Activated CD4-positive, alpha-beta T cell treated with anti-CD3 and anti-CD28 coated beads, Interleukin-2, Interleukin-6, amounts not matched to agents 100 ng/mL and 50 ng/mL, durations not matched to agents 16 hours and 8 hours (primary cell): Measurements from ENCODE around the gene TGFB1.
"Not testable (repeated sequence)": the region's sequence is repeated elsewhere in the genome, so short reads cannot be mapped to it uniquely, and the experiment has no call there.

Experiments used
- DNase-seq: peaks from one replicate; pipeline ENCODE4 v3.0.0-alpha.2; 2020

Gene TGFB1

GRCh38 chr19:41353466-41354342, at the start of gene TGFB1:
Gene TGFB1, minus strand, starts transcription at chr19:41353922. Its CDS starts 878 bp downstream, at chr19:41353044.
- peak; percentile 94 for DNase-seq

GRCh38 chr19:41402010-41402409, 48.3 kb upstream of the TGFB1 start:
- no peak for DNase-seq

GRCh38 chr19:41401483-41401882, 47.8 kb upstream of the TGFB1 start:
- DNase-seq = no peak

GRCh38 chr19:41399525-41399924, 45.8 kb upstream of the TGFB1 start:
- DNase-seq = no peak

- no peak for DNase-seq
Measured at GRCh38 chr19:41399091-41399490, 45.4 kb upstream of the TGFB1 start.

- DNase-seq = no peak
Measured at GRCh38 chr19:41398598-41398997, 44.9 kb upstream of the TGFB1 start.

- peak; percentile 8 for DNase-seq
Measured at GRCh38 chr19:41398050-41398418, 44.3 kb upstream of the TGFB1 start.

- DNase-seq = peak; percentile 99
Measured at GRCh38 chr19:41397086-41398049, 43.6 kb upstream of the TGFB1 start, which contains the start of the genes BCKDHA and EXOSC5. Gene BCKDHA, plus strand, starts transcription at chr19:41397818. Its CDS starts 10 bp downstream, at chr19:41397828. Gene EXOSC5, minus strand, starts transcription at chr19:41397359. Its CDS starts 31 bp downstream, at chr19:41397328.

GRCh38 chr19:41395355-41395754, 41.6 kb upstream of the TGFB1 start:
- no peak for DNase-seq

GRCh38 chr19:41392775-41393174, 39.1 kb upstream of the TGFB1 start:
- no peak for DNase-seq

- no peak for DNase-seq
Measured at GRCh38 chr19:41391618-41392017, 37.9 kb upstream of the TGFB1 start.

GRCh38 chr19:41386442-41386841, 32.7 kb upstream of the TGFB1 start:
- no peak for DNase-seq

GRCh38 chr19:41384351-41384750, 30.6 kb upstream of the TGFB1 start:
- DNase-seq = no peak

GRCh38 chr19:41381536-41381935, 27.8 kb upstream of the TGFB1 start:
- not testable (repeated sequence) for DNase-seq

GRCh38 chr19:41377977-41378709, 24.4 kb upstream of the TGFB1 start:
- no peak for DNase-seq

- DNase-seq = no peak
Measured at GRCh38 chr19:41376998-41377365, 23.3 kb upstream of the TGFB1 start.

GRCh38 chr19:41376241-41376997, 22.7 kb upstream of the TGFB1 start, which contains the start of gene TMEM91:
Gene TMEM91, plus strand, starts transcription at chr19:41376533. Its CDS starts 1,777 bp downstream, at chr19:41378310.
- DNase-seq = no peak

- no peak for DNase-seq
Measured at GRCh38 chr19:41373993-41374392, 20.3 kb upstream of the TGFB1 start.

- DNase-seq = no peak
Measured at GRCh38 chr19:41372501-41372900, 18.8 kb upstream of the TGFB1 start.

- DNase-seq = no peak
Measured at GRCh38 chr19:41371541-41371940, 17.8 kb upstream of the TGFB1 start.

GRCh38 chr19:41371119-41371518, 17.4 kb upstream of the TGFB1 start:
- DNase-seq = not testable (repeated sequence)

GRCh38 chr19:41369769-41370168, 16.0 kb upstream of the TGFB1 start:
- DNase-seq = no peak
